ENCODE measurements around the gene FNDC8. TPM values are rescaled to one million over a fixed set of nuclear protein-coding genes. Genes with fewer than 3 reads are reported as not detected.
"Not testable (repeated sequence)": the region's sequence is repeated elsewhere in the genome, so short reads cannot be mapped to it uniquely, and the experiment has no call there.

Gene FNDC8
- total and polyA plus RNA-seq, 7 experiments from 2014 or later, result not detected

- ATAC-seq; H3K4me1 ChIP-seq (ENCODE audit: control insufficient read depth in 2 of 2, insufficient read depth in 2 of 2, low read length in 2 of 2); H3K36me3 ChIP-seq (ENCODE audit: control insufficient read depth in 2 of 3, insufficient read depth in 3 of 3, low read length in 3 of 3); H3K36me3 Mint-ChIP-seq; H3K27ac ChIP-seq (ENCODE audit: low read depth, low read length); H3K4me3 ChIP-seq (ENCODE audit: low read length); H3K27ac Mint-ChIP-seq; DNase-seq; H3K9me3 ChIP-seq (ENCODE audit: control insufficient read depth in 2 of 3, low read length in 3 of 3); H3K4me1 Mint-ChIP-seq; H3K27me3 ChIP-seq (ENCODE audit: control insufficient read depth in 2 of 2, insufficient read depth in 2 of 2, low read length in 2 of 2); H3K4me3 Mint-ChIP-seq; CTCF ChIA-PET; POLR2A ChIA-PET; intact Hi-C loops (cut with micrococcal nuclease); H3K9me3 Mint-ChIP-seq: not testable (repeated sequence)
- peaks cover 0 to 22% (median 0%) of the 10 kb centered on the region in 5 donors for H3K27me3 Mint-ChIP-seq
These were observed 29.7 kb downstream of the FNDC8 start for GRCh38 chr17:35151080-35151479.

DNA sequence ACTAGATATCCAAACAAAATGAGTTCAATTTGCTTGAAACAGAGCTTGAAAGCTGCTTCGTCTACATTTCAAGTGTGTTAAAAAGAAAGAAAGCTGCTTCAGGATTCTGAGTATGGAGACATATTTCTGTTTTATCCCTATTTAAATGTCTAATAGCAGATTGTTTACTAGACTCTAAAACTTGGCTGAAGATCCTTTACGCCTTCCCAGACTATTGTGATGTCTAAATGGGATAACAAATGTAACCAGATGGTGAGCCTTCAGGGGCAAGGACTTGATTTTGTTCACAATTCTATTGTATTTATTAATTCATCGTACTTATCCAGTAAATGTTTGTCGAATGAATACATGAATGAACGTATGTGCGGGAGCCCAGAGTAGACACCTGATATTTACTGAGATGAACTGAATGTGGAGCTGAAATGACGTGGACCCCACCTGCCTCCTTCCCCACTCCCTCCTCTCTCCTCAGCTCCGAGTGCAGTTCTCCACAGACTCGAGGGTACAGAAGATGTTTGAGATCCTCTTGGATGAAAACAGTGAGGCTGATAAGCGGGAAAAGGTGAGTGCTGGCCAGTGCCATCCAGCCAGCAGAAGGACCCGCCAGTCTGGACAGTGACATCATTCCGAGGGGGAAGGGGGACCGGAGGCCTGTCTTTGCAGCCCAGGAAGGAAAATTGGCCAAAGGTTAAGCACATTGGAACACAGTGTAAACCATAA, 31.2 kb downstream of the FNDC8 start:
- no peaks in the 10 kb centered on the region for H3K9me3 Mint-ChIP-seq
- Histone ChIP-seq H3K4me1 (ENCODE audit: control insufficient read depth in 2 of 2, insufficient read depth in 2 of 2, low read length in 2 of 2) (no peaks in the 10 kb centered on the region), H3K36me3 (ENCODE audit: control insufficient read depth in 2 of 3, insufficient read depth in 3 of 3, low read length in 3 of 3) (no peaks in the 10 kb centered on the region), H3K27me3 (ENCODE audit: control insufficient read depth in 2 of 2, insufficient read depth in 2 of 2, low read length in 2 of 2) (no peaks in the 10 kb centered on the region), H3K27ac (ENCODE audit: low read depth, low read length) (no peak overlapping the region), H3K4me3 (ENCODE audit: low read length) (no peak overlapping the region), H3K9me3 (ENCODE audit: control insufficient read depth in 2 of 3, low read length in 3 of 3) (no peaks in the 10 kb centered on the region)
- H3K4me1 Mint-ChIP-seq, result peaks cover 0 to 4% (median 2%) of the 10 kb centered on the region in 7 donors
- no peak overlapping the region for H3K4me3 Mint-ChIP-seq
- peaks cover 0 to 24% (median 0%) of the 10 kb centered on the region in 5 donors for H3K27me3 Mint-ChIP-seq
- DNase-seq (no peak), ATAC-seq (no peak)
- intact Hi-C loops (cut with micrococcal nuclease), result no loop called here
- H3K36me3 Mint-ChIP-seq, result peaks cover 0 to 4% (median 0%) of the 10 kb centered on the region in 5 donors
- ChIA-PET POLR2A (interaction anchor here (1.0 kb wide), 1 partner anchor 61 kb away, joined by 3 read pairs; no protein-coding TSS in a partner anchor), CTCF (no interaction called here)
- no peak overlapping the region for H3K27ac Mint-ChIP-seq

DNA sequence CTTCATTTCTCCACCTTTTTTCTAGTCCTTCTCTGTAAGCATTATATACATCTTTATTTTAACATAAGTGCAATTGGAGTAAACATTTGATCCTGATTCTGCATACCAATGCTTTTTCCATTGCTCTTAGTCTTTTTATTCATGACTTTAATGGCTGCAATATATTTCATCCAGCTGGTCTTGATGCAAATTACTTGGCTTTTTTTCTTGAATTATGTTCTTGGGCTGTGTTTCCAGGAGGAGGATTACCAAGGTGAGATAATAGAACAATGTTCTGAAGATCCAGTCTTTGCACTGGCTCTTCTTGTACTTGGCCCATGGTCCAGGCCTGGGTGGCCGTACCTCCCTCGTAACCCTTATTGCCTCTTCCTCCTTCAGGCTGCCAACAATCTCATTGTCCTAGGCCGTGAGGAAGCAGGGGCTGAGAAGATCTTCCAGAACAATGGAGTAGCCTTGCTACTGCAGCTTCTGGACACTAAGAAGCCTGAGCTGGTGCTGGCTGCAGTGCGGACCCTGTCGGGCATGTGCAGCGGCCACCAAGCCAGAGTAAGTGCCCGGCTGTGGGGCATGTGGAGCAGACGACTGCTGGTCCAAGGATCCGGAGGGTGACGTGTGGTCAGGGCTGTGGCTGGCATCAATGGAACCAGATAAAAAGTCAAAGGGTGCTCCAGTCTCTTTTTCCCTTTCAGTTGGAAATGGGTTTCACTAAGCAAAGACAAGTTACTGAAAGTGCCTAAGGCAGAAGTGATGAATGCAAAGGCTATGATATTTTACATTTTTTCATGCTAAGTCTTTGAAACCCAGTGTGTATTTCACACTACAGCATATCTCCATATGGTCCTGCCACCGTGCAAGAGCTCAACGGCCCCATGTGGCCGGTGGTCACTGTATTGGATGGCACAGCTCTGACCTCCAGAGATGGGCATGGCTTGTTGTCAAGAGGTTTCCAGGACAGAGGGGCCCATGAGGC, 33.1 kb downstream of the FNDC8 start:
- Mint-ChIP-seq H3K27ac (peak overlapping the region in 1 of 9 donors; percentile 30), H3K36me3 (peaks cover 0 to 4% (median 0%) of the 10 kb centered on the region in 5 donors), H3K4me3 (no peak overlapping the region), H3K9me3 (peaks cover 0 to 2% (median 0%) of the 10 kb centered on the region in 11 donors), H3K4me1 (peaks cover 4 to 18% (median 14%) of the 10 kb centered on the region in 7 donors), H3K27me3 (peaks cover 0 to 29% (median 0%) of the 10 kb centered on the region in 5 donors)
- ChIA-PET CTCF (interaction anchor here (0.6 kb wide), 1 partner anchor 10 kb away, joined by 4 read pairs; no protein-coding TSS in a partner anchor), POLR2A (interaction anchor here (0.7 kb wide), 1 partner anchor 9 kb away, joined by 3 read pairs; no protein-coding TSS in a partner anchor)
- H3K36me3 ChIP-seq (ENCODE audit: control insufficient read depth in 2 of 3, insufficient read depth in 3 of 3, low read length in 3 of 3), result no peaks in the 10 kb centered on the region
- H3K4me3 ChIP-seq (ENCODE audit: low read length), result no peak overlapping the region
- H3K9me3 ChIP-seq (ENCODE audit: control insufficient read depth in 2 of 3, low read length in 3 of 3), result no peaks in the 10 kb centered on the region
- no peak for DNase-seq
- peaks cover 0 to 6% of the 10 kb centered on the region in 2 donors for H3K4me1 ChIP-seq (ENCODE audit: control insufficient read depth in 2 of 2, insufficient read depth in 2 of 2, low read length in 2 of 2)
- no peak overlapping the region for H3K27ac ChIP-seq (ENCODE audit: low read depth, low read length)
- no peak for ATAC-seq
- intact Hi-C loops (cut with micrococcal nuclease), result no loop called here
- H3K27me3 ChIP-seq (ENCODE audit: control insufficient read depth in 2 of 2, insufficient read depth in 2 of 2, low read length in 2 of 2), result no peaks in the 10 kb centered on the region

DNA sequence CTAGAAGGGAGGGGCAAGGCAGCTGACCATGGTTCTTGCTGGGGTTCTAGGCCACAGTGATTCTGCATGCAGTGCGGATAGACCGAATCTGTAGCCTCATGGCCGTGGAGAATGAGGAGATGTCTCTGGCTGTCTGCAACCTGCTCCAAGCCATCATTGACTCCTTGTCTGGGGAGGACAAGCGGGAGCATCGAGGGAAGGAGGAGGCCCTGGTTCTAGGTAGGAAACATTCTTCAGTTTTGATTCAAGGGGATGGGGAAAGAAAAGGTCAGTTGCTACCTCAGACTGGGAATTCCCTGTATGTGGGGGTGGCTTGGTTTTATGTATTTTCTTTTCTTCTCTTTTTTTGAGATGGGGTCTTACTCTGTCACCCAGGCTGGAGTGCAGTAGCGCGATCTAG, 33.8 kb downstream of the FNDC8 start:
- H3K4me3 Mint-ChIP-seq, result no peak overlapping the region
- H3K27me3 ChIP-seq (ENCODE audit: control insufficient read depth in 2 of 2, insufficient read depth in 2 of 2, low read length in 2 of 2), result no peaks in the 10 kb centered on the region
- POLR2A ChIA-PET, result interaction anchor here (0.6 kb wide), 1 partner anchor 347 kb away, joined by 3 read pairs; no protein-coding TSS in a partner anchor
- H3K4me1 ChIP-seq (ENCODE audit: control insufficient read depth in 2 of 2, insufficient read depth in 2 of 2, low read length in 2 of 2), result peaks cover 6 to 13% of the 10 kb centered on the region in 2 donors
- no peak for DNase-seq
- no peak for ATAC-seq
- CTCF ChIA-PET, result no interaction called here
- peaks cover 0 to 2% (median 0%) of the 10 kb centered on the region in 11 donors for H3K9me3 Mint-ChIP-seq
- no peak overlapping the region for H3K27ac Mint-ChIP-seq
- peaks cover 8 to 26% (median 22%) of the 10 kb centered on the region in 7 donors for H3K4me1 Mint-ChIP-seq
- no peak overlapping the region for H3K4me3 ChIP-seq (ENCODE audit: low read length)
- H3K27ac ChIP-seq (ENCODE audit: low read depth, low read length), result no peak overlapping the region
- intact Hi-C loops (cut with micrococcal nuclease), result no loop called here
- no peaks in the 10 kb centered on the region for H3K9me3 ChIP-seq (ENCODE audit: control insufficient read depth in 2 of 3, low read length in 3 of 3)
- peaks cover 0 to 29% (median 0%) of the 10 kb centered on the region in 5 donors for H3K27me3 Mint-ChIP-seq
- H3K36me3 ChIP-seq (ENCODE audit: control insufficient read depth in 2 of 3, insufficient read depth in 3 of 3, low read length in 3 of 3), result no peaks in the 10 kb centered on the region
- H3K36me3 Mint-ChIP-seq, result peaks cover 0 to 4% (median 0%) of the 10 kb centered on the region in 5 donors

- intact Hi-C loops (cut with micrococcal nuclease), result loop anchor here in 1 of 2 donors (5.0 kb wide), 4 partner anchors 212 to 647 kb away; partner anchors contain the start of genes AP2B1, SLFN11 and TAF15
- Histone ChIP-seq H3K4me1 (ENCODE audit: control insufficient read depth in 2 of 2, insufficient read depth in 2 of 2, low read length in 2 of 2) (peaks cover 34 to 43% of the 10 kb centered on the region in 2 donors), H3K27me3 (ENCODE audit: control insufficient read depth in 2 of 2, insufficient read depth in 2 of 2, low read length in 2 of 2) (no peaks in the 10 kb centered on the region), H3K27ac (ENCODE audit: low read depth, low read length) (peak overlapping the region; percentile 75), H3K4me3 (ENCODE audit: low read length) (peak overlapping the region; percentile 30), H3K9me3 (ENCODE audit: control insufficient read depth in 2 of 3, low read length in 3 of 3) (no peaks in the 10 kb centered on the region), H3K36me3 (ENCODE audit: control insufficient read depth in 2 of 3, insufficient read depth in 3 of 3, low read length in 3 of 3) (no peaks in the 10 kb centered on the region)
- DNase-seq (no peak), ATAC-seq (no peak)
- peaks cover 0 to 9% (median 0%) of the 10 kb centered on the region in 5 donors for H3K36me3 Mint-ChIP-seq
- H3K4me3 Mint-ChIP-seq, result peak overlapping the region; percentile 6 to 81 (median 69)
- POLR2A ChIA-PET, result interaction anchor here (0.8 to 7.1 kb wide), 16 partner anchors 9 to 649 kb away, joined by 3 to 81 read pairs (median 6); partner anchors contain the start of genes NLE1, PEX12, SLFN5 and TAF15
- peak overlapping the region in 8 of 9 donors; percentile 87 to 96 (median 92) for H3K27ac Mint-ChIP-seq
- CTCF ChIA-PET, result interaction anchor here (0.6 to 1.4 kb wide), 4 partner anchors 9 to 81 kb away, joined by 3 to 5 read pairs (median 4); no protein-coding TSS in a partner anchor
- peaks cover 0 to 4% (median 0%) of the 10 kb centered on the region in 11 donors for H3K9me3 Mint-ChIP-seq
- H3K4me1 Mint-ChIP-seq, result peaks cover 28 to 67% (median 63%) of the 10 kb centered on the region in 7 donors
- H3K27me3 Mint-ChIP-seq, result peaks cover 0 to 11% (median 0%) of the 10 kb centered on the region in 5 donors
These were observed 38.5 kb downstream of the FNDC8 start for GRCh38 chr17:35159940-35160339.
